Stimulated activated CD8-positive, alpha-beta memory T cell treated with anti-CD3 and anti-CD28 coated beads, Interleukin-7, amount 100 ng/mL, for 4 hours (primary cell): ENCODE data around the gene NKPD1.

Source experiments
- DNase-seq, 2 donors: peaks; one replicate each; pipeline ENCODE4 v3.0.0-alpha.2; 2020; ENCODE audit warnings: low read depth in 2 of 2

The NKPD1 gene

GRCh38 chr19:45160870-45161737 lies at the start of gene NKPD1:
Gene NKPD1 (minus strand): TSS chr19:45160982. CDS start chr19:45160150, 832 bp downstream.
- DNase-seq, result no peak

GRCh38 chr19:45206328-45206727 lies 45.5 kb upstream of the NKPD1 start:
- DNase-seq, result no peak

GRCh38 chr19:45205810-45206209 lies 45.0 kb upstream of the NKPD1 start:
- DNase-seq, result no peak

- no peak for DNase-seq
Observed at GRCh38 chr19:45202637-45203036, 41.9 kb upstream of the NKPD1 start.

- DNase-seq, result no peak
Observed at GRCh38 chr19:45200568-45200967, 39.8 kb upstream of the NKPD1 start.

GRCh38 chr19:45195764-45196163 lies 35.0 kb upstream of the NKPD1 start:
- no peak for DNase-seq

- no peak for DNase-seq
Observed at GRCh38 chr19:45191375-45191774, 30.6 kb upstream of the NKPD1 start.

GRCh38 chr19:45189971-45190370 lies 29.2 kb upstream of the NKPD1 start:
- DNase-seq, result no peak

GRCh38 chr19:45187421-45188100 lies 26.8 kb upstream of the NKPD1 start:
- no peak for DNase-seq

GRCh38 chr19:45186509-45187334 lies 25.9 kb upstream of the NKPD1 start:
- no peak for DNase-seq

- no peak for DNase-seq
Observed at GRCh38 chr19:45184115-45184514, 23.3 kb upstream of the NKPD1 start.

- no peak for DNase-seq
Observed at GRCh38 chr19:45182758-45183157, 22.0 kb upstream of the NKPD1 start.

- DNase-seq, result no peak
Observed at GRCh38 chr19:45180936-45181335, 20.2 kb upstream of the NKPD1 start.

GRCh38 chr19:45179892-45180370 lies 19.1 kb upstream of the NKPD1 start:
- DNase-seq, result no peak

- DNase-seq, result peak in 1 of 2 donors; percentile 23
Observed at GRCh38 chr19:45179072-45179891, 18.5 kb upstream of the NKPD1 start.

GRCh38 chr19:45178262-45179071 lies 17.7 kb upstream of the NKPD1 start, which contains the start of gene BLOC1S3:
Gene BLOC1S3 (plus strand): TSS chr19:45178784. CDS start chr19:45179297, 513 bp downstream.
- DNase-seq, result peak; percentile 100

- no peak for DNase-seq
Observed at GRCh38 chr19:45177817-45178261, 17.1 kb upstream of the NKPD1 start, which contains the start of gene TRAPPC6A. Gene TRAPPC6A (minus strand): TSS chr19:45178237. CDS start chr19:45178218, 19 bp downstream.

GRCh38 chr19:45175515-45176345 lies 14.9 kb upstream of the NKPD1 start:
- no peak for DNase-seq

- DNase-seq, result no peak
Observed at GRCh38 chr19:45173816-45174215, 13.0 kb upstream of the NKPD1 start.
